ENCODE data around the gene TM2D3. TPM values are rescaled to one million over a fixed set of nuclear protein-coding genes. Genes with fewer than 3 reads are reported as not detected.

Gene TM2D3
- total and polyA plus RNA-seq, 2 donors (not counting 3 experiments of a cell fraction or from before 2014, with no cell fraction given) = 34.3 to 51.5 TPM

- no peak for DNase-seq (ENCODE audit: low read depth, low spot score)
- Histone ChIP-seq H3K4me3 (replicated peaks in 1 of 3; ENCODE audit: insufficient read depth in 1 of 3, low read depth in 1 of 3, low read length in 3 of 3) (no peak overlapping the region), H3K9me3 (replicated peaks; ENCODE audit: control insufficient read depth, insufficient read depth, low read length) (no peaks in the 10 kb centered on the region), H3K27ac (ENCODE audit: insufficient read depth, low read depth, low read length) (no peak overlapping the region), H3K4me2 (ENCODE audit: insufficient read depth, low read length) (no peak overlapping the region), H3K36me3 (ENCODE audit: control insufficient read depth in 2 of 2, extremely low read depth in 1 of 2, insufficient read depth in 2 of 2, low read length in 2 of 2) (no peaks in the 10 kb centered on the region), H2AFZ (ENCODE audit: low read depth, low read length) (no peak overlapping the region), H3K9ac (replicated peaks; ENCODE audit: extremely low read depth, insufficient read depth, low read length) (no peak overlapping the region), H3K79me2 (ENCODE audit: control insufficient read depth, insufficient read depth, low read length) (no peaks in the 10 kb centered on the region), H3K9me1 (replicated peaks; ENCODE audit: control insufficient read depth, extremely low read depth, insufficient read depth, low read length) (no peaks in the 10 kb centered on the region), H3K4me1 (ENCODE audit: control insufficient read depth, extremely low read depth, insufficient read depth, low read length) (no peaks in the 10 kb centered on the region), H3K27me3 (ENCODE audit: control insufficient read depth in 2 of 2, insufficient read depth in 2 of 2, low read length in 2 of 2) (no peaks in the 10 kb centered on the region), H4K20me1 (replicated peaks; ENCODE audit: control insufficient read depth, extremely low read depth, insufficient read depth, low read length) (no peaks in the 10 kb centered on the region)
- TF ChIP-seq EZH2 (IDR thresholded peaks at IDR 0.05; ENCODE audit: borderline replicate concordance, low read depth, low read length, severe bottlenecking) (no peak), MAX (IDR thresholded peaks at IDR 0.05; ENCODE audit: insufficient read depth, insufficient read length) (no peak)
- dilution Hi-C loops (cut with MboI; ENCODE audit: extremely low pct_ligation_motif_present, low sequenced_read_pairs) (no loop called here), intact Hi-C loops (cut with micrococcal nuclease) (no loop called here)
- POLR2A ChIA-PET = no interaction called here
- CTCF ChIA-PET = interaction anchor here (0.9 to 1.2 kb wide), 3 partner anchors 13 to 34 kb away, joined by 3 read pairs; no protein-coding TSS in a partner anchor
- no TSS peak for BruUV-seq (replicated peaks)
- no peak for FAIRE-seq
These were observed 44.0 kb downstream of the TM2D3 start for GRCh38 chr15:101608201-101608600.

- Histone ChIP-seq H3K4me1 (ENCODE audit: control insufficient read depth, extremely low read depth, insufficient read depth, low read length) (no peaks in the 10 kb centered on the region), H2AFZ (ENCODE audit: low read depth, low read length) (no peak overlapping the region), H3K27ac (ENCODE audit: insufficient read depth, low read depth, low read length) (no peak overlapping the region), H3K36me3 (ENCODE audit: control insufficient read depth in 2 of 2, extremely low read depth in 1 of 2, insufficient read depth in 2 of 2, low read length in 2 of 2) (no peaks in the 10 kb centered on the region), H3K4me2 (ENCODE audit: insufficient read depth, low read length) (no peak overlapping the region), H3K27me3 (ENCODE audit: control insufficient read depth in 2 of 2, insufficient read depth in 2 of 2, low read length in 2 of 2) (no peaks in the 10 kb centered on the region), H3K9ac (replicated peaks; ENCODE audit: extremely low read depth, insufficient read depth, low read length) (no peak overlapping the region), H3K79me2 (ENCODE audit: control insufficient read depth, insufficient read depth, low read length) (no peaks in the 10 kb centered on the region), H3K9me1 (replicated peaks; ENCODE audit: control insufficient read depth, extremely low read depth, insufficient read depth, low read length) (no peaks in the 10 kb centered on the region), H4K20me1 (replicated peaks; ENCODE audit: control insufficient read depth, extremely low read depth, insufficient read depth, low read length) (no peaks in the 10 kb centered on the region), H3K9me3 (replicated peaks; ENCODE audit: control insufficient read depth, insufficient read depth, low read length) (no peaks in the 10 kb centered on the region), H3K4me3 (replicated peaks in 1 of 3; ENCODE audit: insufficient read depth in 1 of 3, low read depth in 1 of 3, low read length in 3 of 3) (no peak overlapping the region)
- dilution Hi-C loops (cut with MboI; ENCODE audit: extremely low pct_ligation_motif_present, low sequenced_read_pairs) = no loop called here
- no TSS peak for BruUV-seq (replicated peaks)
- CTCF ChIA-PET = no interaction called here
- POLR2A ChIA-PET = no interaction called here
- intact Hi-C loops (cut with micrococcal nuclease) = no loop called here
- FAIRE-seq (no peak), DNase-seq (ENCODE audit: low read depth, low spot score) (no peak)
- TF ChIP-seq MYC (IDR thresholded peaks at IDR 0.05; ENCODE audit: low read depth, low read length) (no peak), GATA2 (IDR thresholded peaks at IDR 0.05; ENCODE audit: insufficient read depth, insufficient read length, low read depth, low read length) (no peak), CTCF (IDR thresholded peaks at IDR 0.05; ENCODE audit: extremely low read depth in 1 of 2, insufficient read depth in 1 of 2, low read depth in 1 of 2, low read length in 2 of 2) (no peak), POLR2AphosphoS5 (IDR thresholded peaks at IDR 0.05; ENCODE audit: insufficient read depth, low read depth, low read length) (no peak), MAX (IDR thresholded peaks at IDR 0.05; ENCODE audit: insufficient read depth, insufficient read length) (no peak)
These were observed 45.1 kb downstream of the TM2D3 start for GRCh38 chr15:101607108-101607507.
